ENCODE measurements around the gene MRPS23. TPM values are rescaled to one million over a fixed set of nuclear protein-coding genes. Genes with fewer than 3 reads are reported as not detected.

The MRPS23 gene
- total and polyA plus RNA-seq, 2 experiments from 2014 or later = 53.2 to 74.5 TPM

- H3K4me1 Mint-ChIP-seq = peaks cover 47% of the 10 kb centered on the region
- Histone ChIP-seq H3K36me3 (ENCODE audit: insufficient read depth) (no peaks in the 10 kb centered on the region), H4K20me1 (replicated peaks; ENCODE audit: insufficient read depth) (no peaks in the 10 kb centered on the region), H2AFZ (no peak overlapping the region; the same call in 1 of the 2 replicates), H3K4me2 (peak overlapping the region; percentile 99), H3K9me2 (ENCODE audit: insufficient read depth) (no peaks in the 10 kb centered on the region), H3K27ac (ENCODE audit: low read depth) (no peak overlapping the region), H3F3A (replicated peaks; ENCODE audit: low read depth) (peaks cover 6% of the 10 kb centered on the region; the same call in 1 of the 2 replicates), H3K79me2 (replicated peaks; ENCODE audit: insufficient read depth) (no peaks in the 10 kb centered on the region), H3K27me3 (ENCODE audit: insufficient read depth) (peaks cover 44% of the 10 kb centered on the region), H3K4me3 (peak overlapping the region; percentile 76), H3K4me1 (ENCODE audit: insufficient read depth) (peaks cover 29% of the 10 kb centered on the region; the same call in 1 of the 2 replicates)
- H3K9me3 Mint-ChIP-seq = no peaks in the 10 kb centered on the region
- ATAC-seq (peak; percentile 25), DNase-seq (ENCODE audit: low spot score) (peak; percentile 51)
- H3K27ac Mint-ChIP-seq = no peak overlapping the region
- peaks cover 44% of the 10 kb centered on the region for H3K27me3 Mint-ChIP-seq (ENCODE audit: insufficient read depth, low read depth, poor library complexity)
- peak overlapping the region; percentile 69 for H3K4me3 Mint-ChIP-seq
- TF ChIP-seq EZH2phosphoT487 (IDR thresholded peaks at IDR 0.05; ENCODE audit: unreplicated experiment) (no peak), ZNF114 (CRISPR knock-in tag; IDR thresholded peaks at IDR 0.05) (no peak), ETS1 (IDR thresholded peaks at IDR 0.05) (no peak), ZNF331 (CRISPR knock-in tag; IDR thresholded peaks at IDR 0.05; ENCODE audit: low read depth) (no peak), EZH2 (IDR thresholded peaks at IDR 0.05; ENCODE audit: low read depth, unreplicated experiment) (no peak), STAT1 (IDR thresholded peaks at IDR 0.05; ENCODE audit: unreplicated experiment) (no peak), NANOG (IDR thresholded peaks at IDR 0.05; ENCODE audit: borderline replicate concordance) (no peak), CREB1 (CRISPR knock-in tag; IDR thresholded peaks at IDR 0.05; ENCODE audit: low read depth) (no peak), CTCF (conservative IDR thresholded peaks at IDR 0.05; ENCODE audit: low read depth in 2 of 2) (no peak), ZNF462 (CRISPR knock-in tag; IDR thresholded peaks at IDR 0.05) (no peak), POLR2AphosphoS5 (IDR thresholded peaks at IDR 0.05; ENCODE audit: low read depth) (no peak), JUNB (IDR thresholded peaks at IDR 0.05; ENCODE audit: unreplicated experiment) (no peak)
- H3K36me3 Mint-ChIP-seq (ENCODE audit: low read depth) = peaks cover 12% of the 10 kb centered on the region; the same call in 1 of the 3 replicates
These were observed 13.1 kb upstream of the MRPS23 start for GRCh38 chr17:57862694-57863667.
